ENCODE measurements around the gene ODF2.
"Not testable (repeated sequence)": the region's sequence is repeated elsewhere in the genome, so short reads cannot be mapped to it uniquely, and the experiment has no call there.

ODF2 gene
- 13.2 to 45.9 (median 26.9) reads per million in 18 experiments for total RNA-seq

GRCh38 chr9:128455849-128456612, at the start of gene ODF2:
Gene ODF2 (plus strand): TSS chr9:128456006. CDS start chr9:128456092, 86 bp downstream.
- DNase-seq = peak; percentile 96

GRCh38 chr9:128406848-128407391, 48.9 kb upstream of the ODF2 start:
- DNase-seq = no peak

GRCh38 chr9:128408963-128409431, 46.8 kb upstream of the ODF2 start:
- no peak for DNase-seq

- no peak for DNase-seq
These were observed 46.4 kb upstream of the ODF2 start for GRCh38 chr9:128409450-128409849.

- DNase-seq = no peak
These were observed 45.8 kb upstream of the ODF2 start for GRCh38 chr9:128409978-128410377.

GRCh38 chr9:128411364-128412119, 44.3 kb upstream of the ODF2 start:
- DNase-seq = no peak

- DNase-seq = peak; percentile 34 to 60
These were observed 43.6 kb upstream of the ODF2 start for GRCh38 chr9:128412120-128412790.

GRCh38 chr9:128413728-128414127, 42.1 kb upstream of the ODF2 start:
- not testable (repeated sequence) for DNase-seq

- no peak for DNase-seq
These were observed 41.3 kb upstream of the ODF2 start for GRCh38 chr9:128414461-128414860.

- no peak for DNase-seq
These were observed 40.5 kb upstream of the ODF2 start for GRCh38 chr9:128415281-128415680.

GRCh38 chr9:128416014-128416413, 39.8 kb upstream of the ODF2 start:
- DNase-seq = no peak

- DNase-seq = no peak
These were observed 39.3 kb upstream of the ODF2 start for GRCh38 chr9:128416432-128417019.

- no peak for DNase-seq
These were observed 36.5 kb upstream of the ODF2 start for GRCh38 chr9:128419061-128419925.

- peak; percentile 57 to 78 for DNase-seq
These were observed 35.7 kb upstream of the ODF2 start for GRCh38 chr9:128420060-128420650.

- DNase-seq = no peak
These were observed 34.9 kb upstream of the ODF2 start, which contains the start of gene CERCAM for GRCh38 chr9:128420651-128421481. Gene CERCAM (plus strand): TSS chr9:128420857. CDS start chr9:128420878, 21 bp downstream.

- no peak for DNase-seq
These were observed 34.3 kb upstream of the ODF2 start for GRCh38 chr9:128421482-128421996.

- DNase-seq = not testable (repeated sequence)
These were observed 33.6 kb upstream of the ODF2 start for GRCh38 chr9:128422022-128422782.

GRCh38 chr9:128422783-128423150, 33.0 kb upstream of the ODF2 start:
- DNase-seq = no peak

- DNase-seq = not testable (repeated sequence)
These were observed 32.5 kb upstream of the ODF2 start for GRCh38 chr9:128423356-128423755.

All from inflammatory macrophage (primary cell).